GM12878 (cell line): ENCODE results near the gene CSAD. TPM values are rescaled to one million over a fixed set of nuclear protein-coding genes. Genes with fewer than 3 reads are reported as not detected.

Source experiments
- ASH2L ChIP-seq: fragments of 300-600, 200-600 bp; sonication (generic); IDR thresholded peaks from 2 replicates; pipeline ENCODE4 v1.6.1; 2017; ENCODE audit warnings: low read depth, mild to moderate bottlenecking, borderline replicate concordance
- CHD4 ChIP-seq: fragments of 200-600 bp; sonication (generic); IDR thresholded peaks from 2 replicates; pipeline ENCODE4 v1.6.1; 2016; ENCODE audit warnings: mild to moderate bottlenecking
- DPF2 ChIP-seq: fragments of 450-650 bp; IDR thresholded peaks from 2 replicates; pipeline ENCODE4 v1.6.1; 2017; ENCODE audit warnings: mild to moderate bottlenecking
- ESRRA ChIP-seq: IDR thresholded peaks from 2 replicates; pipeline ENCODE4 v1.6.1; 2012; ENCODE audit warnings: mild to moderate bottlenecking, low read length, improper control_type of control experiment
- FOS ChIP-seq: IDR thresholded peaks from 3 replicates; pipeline ENCODE4 v1.6.1; 2011; ENCODE audit warnings: borderline replicate concordance; ENCODE audit not compliant: insufficient read length; ENCODE audit errors: extremely low read depth
- KDM1A ChIP-seq: fragments of 200-600 bp; sonication (generic); IDR thresholded peaks from 2 replicates; pipeline ENCODE4 v1.6.1; 2016; ENCODE audit warnings: borderline replicate concordance
- MAX ChIP-seq: IDR thresholded peaks from 2 replicates; pipeline ENCODE4 v1.6.1; 2012; ENCODE audit warnings: low read depth, low read length, improper control_type of control experiment
- NR2C2 ChIP-seq: IDR thresholded peaks from 2 replicates; pipeline ENCODE4 v1.6.1; 2011; ENCODE audit warnings: borderline replicate concordance, low read depth; ENCODE audit not compliant: control insufficient read depth, insufficient read length
- NRF1 ChIP-seq: conservative IDR thresholded peaks from 2 replicates; pipeline ENCODE4 v1.6.1; 2011; ENCODE audit warnings: mild to moderate bottlenecking, low read depth, low read length, improper control_type of control experiment
- PBX3 ChIP-seq: IDR thresholded peaks from 2 replicates; pipeline ENCODE4 v1.6.1; 2011; ENCODE audit warnings: mild to moderate bottlenecking, low read depth, low read length, moderate library complexity; ENCODE audit not compliant: insufficient replicate concordance
- POLR2A ChIP-seq: IDR thresholded peaks from 2 replicates; pipeline ENCODE4 v1.6.1; 2011; ENCODE audit warnings: low read depth, mild to moderate bottlenecking, low read length
- POLR2AphosphoS5 ChIP-seq: IDR thresholded peaks from 2 replicates; pipeline ENCODE4 v1.6.1; 2011; ENCODE audit warnings: mild to moderate bottlenecking, low read length, inconsistent platforms
- PRDM15 ChIP-seq: fragments of 450-650 bp; formaldehyde crosslinking; IDR thresholded peaks from 2 replicates; pipeline ENCODE4 v1.4.0; 2020; ENCODE audit warnings: mild to moderate bottlenecking, moderate library complexity
- SUPT20H ChIP-seq: IDR thresholded peaks from 2 replicates; pipeline ENCODE4 v1.6.1; 2011; ENCODE audit warnings: low read depth, mild to moderate bottlenecking, low read length, moderate library complexity, borderline replicate concordance; ENCODE audit not compliant: control insufficient read depth
- TARDBP ChIP-seq: IDR thresholded peaks from 2 replicates; pipeline ENCODE4 v1.6.1; 2016; ENCODE audit warnings: borderline replicate concordance
- TCF12 ChIP-seq: IDR thresholded peaks from 2 replicates; pipeline ENCODE4 v1.6.1; 2011; ENCODE audit warnings: low read depth, mild to moderate bottlenecking, low read length
- USF1 ChIP-seq: IDR thresholded peaks from 2 replicates; pipeline ENCODE4 v1.6.1; 2011; ENCODE audit warnings: borderline replicate concordance, low read depth, mild to moderate bottlenecking, moderate library complexity, mixed read lengths, low read length; ENCODE audit not compliant: insufficient read depth; ENCODE audit errors: extremely low read length
- ZBTB33 ChIP-seq: fragments of 450-650 bp; IDR thresholded peaks from 2 replicates; pipeline ENCODE4 v1.6.1; 2017; ENCODE audit warnings: mild to moderate bottlenecking
- ZNF207 ChIP-seq: fragments of 450-650 bp; IDR thresholded peaks from 2 replicates; pipeline ENCODE4 v1.6.1; 2014; ENCODE audit warnings: antibody characterized with exemption, mild to moderate bottlenecking, borderline replicate concordance
- ZNF384 ChIP-seq: IDR thresholded peaks from 2 replicates; pipeline ENCODE4 v1.6.1; 2012; ENCODE audit warnings: low read depth, mild to moderate bottlenecking, low read length, improper control_type of control experiment, borderline replicate concordance
- ZSCAN29 ChIP-seq: fragments of 450-650 bp; IDR thresholded peaks from 2 replicates; pipeline ENCODE4 v1.6.1; 2017; ENCODE audit warnings: mild to moderate bottlenecking, moderate library complexity
- polyA plus RNA-seq, 11 experiments: library from polyadenylated mRNA; depleted of rRNA in 4 of 11; unstranded in 6 of 11; stranded (reverse) in 5 of 11; fragments of >200 nt; fragmentation: Nextera tagmentation in 4 of 11; fragmentation: Illumina TruSeq in 1 of 11; extraction: Ambion mirVana in 4 of 11; extraction: Trizol in 1 of 11; gene quantifications; 1 replicate in 1 of 11; 2 replicates in 10 of 11; pipeline versions ENCODE4 v1.2.1 to v1.2.3, GENCODE V29; 2011 to 2016; ENCODE audit warnings: inconsistent platforms in 2 of 11, missing spikeins in 2 of 11, low read depth in 1 of 11
- total RNA-seq, 4 experiments: library from RNA; depleted of rRNA in 3 of 4; stranded (reverse); fragments of >200 nt in 3 of 4; fragmentation: Illumina TruSeq in 1 of 4; extraction: Trizol in 1 of 4; gene quantifications; 2 replicates each; pipeline versions ENCODE4 v1.2.1 to v1.2.3, GENCODE V29; 2013 to 2021

The CSAD gene
- total and polyA plus RNA-seq, 10 of the 15 experiments (the other 5 are each of a cell fraction or from before 2014, with no cell fraction given), result 1.1 to 20.4 (median 6.2) TPM

GRCh38 chr12:53221203-53222080 is 40.7 kb upstream of the CSAD start (continued):
- TF ChIP-seq MAX, result no peak
- no peak for TF ChIP-seq ZBTB33
- TF ChIP-seq ASH2L, result no peak
- TF ChIP-seq DPF2, result peak; percentile 60
- no peak for TF ChIP-seq NRF1
- TF ChIP-seq ZNF384, result no peak
- no peak for TF ChIP-seq KDM1A
- TF ChIP-seq SUPT20H, result no peak
- no peak for TF ChIP-seq PBX3
- no peak for TF ChIP-seq ZSCAN29
- TF ChIP-seq ESRRA, result no peak
- no peak for TF ChIP-seq NR2C2
- no peak for TF ChIP-seq PRDM15 (CRISPR knock-in tag)
- no peak for TF ChIP-seq FOS
- peak; percentile 81 for TF ChIP-seq POLR2A
- TF ChIP-seq CHD4, result no peak
- no peak for TF ChIP-seq TCF12
- peak; percentile 70 for TF ChIP-seq ZNF207
- TF ChIP-seq USF1, result no peak
- TF ChIP-seq TARDBP, result no peak
- peak; percentile 66; the same call in 1 of the 2 replicates for TF ChIP-seq POLR2AphosphoS5
